GM12891 (cell line): ENCODE results near the gene NEGR1.

Experiments
- POLR2A ChIP-seq: IDR thresholded peaks from 2 replicates; pipeline ENCODE4 v1.6.1; 2011; ENCODE audit warnings: low read depth, low read length, control low read depth
- POLR2AphosphoS5 ChIP-seq: IDR thresholded peaks from 2 replicates; pipeline ENCODE4 v1.6.1; 2011; ENCODE audit warnings: low read depth, low read length, control low read depth
- POU2F2 ChIP-seq: IDR thresholded peaks from 2 replicates; pipeline ENCODE4 v1.6.1; 2011; ENCODE audit warnings: low read depth, mild to moderate bottlenecking, control low read depth, low read length, moderate library complexity
- SPI1 ChIP-seq: IDR thresholded peaks from 2 replicates; pipeline ENCODE4 v1.6.1; 2011; ENCODE audit warnings: low read depth, low read length, control low read depth
- TAF1 ChIP-seq: IDR thresholded peaks from 2 replicates; pipeline ENCODE4 v1.6.1; 2011; ENCODE audit warnings: low read depth, low read length, control low read depth

- TF ChIP-seq POLR2A = no peak
- no peak for TF ChIP-seq POLR2AphosphoS5
- no peak for TF ChIP-seq TAF1
- TF ChIP-seq SPI1 = no peak
- TF ChIP-seq POU2F2 = no peak
These were observed 244.5 kb downstream of the NEGR1 start for GRCh38 chr1:72037745-72038343.
